ENCODE measurements around the gene KLHL6.

DNA sequence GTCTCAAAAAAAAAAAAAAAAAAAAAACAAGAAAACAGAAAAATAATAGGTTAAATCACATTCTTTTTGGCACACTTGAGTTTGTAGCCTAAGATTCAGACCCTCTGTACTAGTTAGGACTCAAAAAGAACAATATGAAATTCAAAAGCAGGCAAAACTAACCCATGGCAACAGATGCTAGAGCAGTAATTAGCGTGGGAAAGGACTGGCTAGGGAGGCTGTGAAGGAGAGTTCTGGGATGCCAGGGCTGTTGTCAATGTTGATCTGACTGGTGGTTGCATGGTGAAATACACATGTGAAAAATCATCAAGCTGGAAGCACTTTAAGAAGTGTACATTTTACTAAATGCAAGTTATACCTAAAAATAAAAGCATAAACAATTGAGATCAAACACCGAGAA lies 35.6 kb downstream of the KLHL6 start:
- TF ChIP-seq, protein P1, sequence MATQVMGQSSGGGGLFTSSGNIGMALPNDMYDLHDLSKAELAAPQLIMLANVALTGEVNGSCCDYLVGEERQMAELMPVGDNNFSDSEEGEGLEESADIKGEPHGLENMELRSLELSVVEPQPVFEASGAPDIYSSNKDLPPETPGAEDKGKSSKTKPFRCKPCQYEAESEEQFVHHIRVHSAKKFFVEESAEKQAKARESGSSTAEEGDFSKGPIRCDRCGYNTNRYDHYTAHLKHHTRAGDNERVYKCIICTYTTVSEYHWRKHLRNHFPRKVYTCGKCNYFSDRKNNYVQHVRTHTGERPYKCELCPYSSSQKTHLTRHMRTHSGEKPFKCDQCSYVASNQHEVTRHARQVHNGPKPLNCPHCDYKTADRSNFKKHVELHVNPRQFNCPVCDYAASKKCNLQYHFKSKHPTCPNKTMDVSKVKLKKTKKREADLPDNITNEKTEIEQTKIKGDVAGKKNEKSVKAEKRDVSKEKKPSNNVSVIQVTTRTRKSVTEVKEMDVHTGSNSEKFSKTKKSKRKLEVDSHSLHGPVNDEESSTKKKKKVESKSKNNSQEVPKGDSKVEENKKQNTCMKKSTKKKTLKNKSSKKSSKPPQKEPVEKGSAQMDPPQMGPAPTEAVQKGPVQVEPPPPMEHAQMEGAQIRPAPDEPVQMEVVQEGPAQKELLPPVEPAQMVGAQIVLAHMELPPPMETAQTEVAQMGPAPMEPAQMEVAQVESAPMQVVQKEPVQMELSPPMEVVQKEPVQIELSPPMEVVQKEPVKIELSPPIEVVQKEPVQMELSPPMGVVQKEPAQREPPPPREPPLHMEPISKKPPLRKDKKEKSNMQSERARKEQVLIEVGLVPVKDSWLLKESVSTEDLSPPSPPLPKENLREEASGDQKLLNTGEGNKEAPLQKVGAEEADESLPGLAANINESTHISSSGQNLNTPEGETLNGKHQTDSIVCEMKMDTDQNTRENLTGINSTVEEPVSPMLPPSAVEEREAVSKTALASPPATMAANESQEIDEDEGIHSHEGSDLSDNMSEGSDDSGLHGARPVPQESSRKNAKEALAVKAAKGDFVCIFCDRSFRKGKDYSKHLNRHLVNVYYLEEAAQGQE (IDR thresholded peaks at IDR 0.05; ENCODE audit: insufficient read depth in 1 of 2, low read depth in 2 of 2, low read length in 2 of 2): no peak
- TF ChIP-seq FOXP2 (optimal IDR thresholded peaks at IDR 0.05; ENCODE audit: borderline replicate concordance, extremely low read depth, extremely low read length, insufficient read depth) (no peak), POLR2AphosphoS5 (IDR thresholded peaks at IDR 0.05; ENCODE audit: low read depth, low read length) (no peak), TAF1 (IDR thresholded peaks at IDR 0.05; ENCODE audit: borderline replicate concordance, insufficient read depth, low read length) (no peak)
